ELR (cell line): ENCODE results near the gene PRKG2.
"Not testable (repeated sequence)": the region's sequence is repeated elsewhere in the genome, so short reads cannot be mapped to it uniquely, and the experiment has no call there.

ENCODE experiments used
- DNase-seq: peaks from one replicate; pipeline ENCODE4 v3.0.0-alpha.2; 2015; ENCODE audit warnings: low read depth

PRKG2 gene

GRCh38 chr4:81214881-81215868 lies at the start of gene PRKG2:
TSS of gene PRKG2 (minus strand) at chr4:81215222. CDS start at chr4:81205047, 10,175 bp downstream.
- no peak for DNase-seq

- DNase-seq: no peak
Measured at GRCh38 chr4:81260443-81261101, 45.5 kb upstream of the PRKG2 start.

GRCh38 chr4:81258841-81259550 lies 44.0 kb upstream of the PRKG2 start:
- DNase-seq: no peak

- DNase-seq: no peak
Measured at GRCh38 chr4:81257816-81258215, 42.8 kb upstream of the PRKG2 start.

GRCh38 chr4:81257021-81257420 lies 42.0 kb upstream of the PRKG2 start:
- DNase-seq: no peak

GRCh38 chr4:81256059-81256970 lies 41.3 kb upstream of the PRKG2 start:
- no peak for DNase-seq

GRCh38 chr4:81255524-81255923 lies 40.5 kb upstream of the PRKG2 start:
- peak; percentile 1 for DNase-seq

- no peak for DNase-seq
Measured at GRCh38 chr4:81250430-81250829, 35.4 kb upstream of the PRKG2 start.

- no peak for DNase-seq
Measured at GRCh38 chr4:81245218-81246009, 30.4 kb upstream of the PRKG2 start.

- no peak for DNase-seq
Measured at GRCh38 chr4:81237791-81238190, 22.8 kb upstream of the PRKG2 start.

GRCh38 chr4:81235982-81236749 lies 21.1 kb upstream of the PRKG2 start:
- DNase-seq: no peak

GRCh38 chr4:81227968-81228367 lies 12.9 kb upstream of the PRKG2 start:
- DNase-seq: no peak

GRCh38 chr4:81227138-81227537 lies 12.1 kb upstream of the PRKG2 start:
- DNase-seq: no peak

- no peak for DNase-seq
Measured at GRCh38 chr4:81225252-81225651, 10.2 kb upstream of the PRKG2 start.

GRCh38 chr4:81222082-81222472 lies 7.1 kb upstream of the PRKG2 start:
- DNase-seq: not testable (repeated sequence)

GRCh38 chr4:81221303-81222081 lies 6.5 kb upstream of the PRKG2 start:
- no peak for DNase-seq

- DNase-seq: no peak
Measured at GRCh38 chr4:81220271-81220670, 5.2 kb upstream of the PRKG2 start.

GRCh38 chr4:81218206-81218605 lies 3.2 kb upstream of the PRKG2 start:
- DNase-seq: no peak

- no peak for DNase-seq
Measured at GRCh38 chr4:81217779-81218178, 2.8 kb upstream of the PRKG2 start.
